CD14-positive monocyte (primary cell): ENCODE results near the gene ABCA4. TPM values are rescaled to one million over a fixed set of nuclear protein-coding genes. Genes with fewer than 3 reads are reported as not detected.

ENCODE experiments used
- DNase-seq, 3 donors: peaks; one replicate each; pipeline ENCODE4 v3.0.0-alpha.2; 2011 to 2022
- H2AFZ ChIP-seq: 2 replicates; pipeline ENCODE4 v1.6.0; 2012; ENCODE audit warnings: mild to moderate bottlenecking, low read depth, low read length, inconsistent platforms; ENCODE audit not compliant: insufficient read depth, poor library complexity, severe bottlenecking
- H3K27ac ChIP-seq, 2 donors: 1 replicate in 1 of 2; 2 replicates in 1 of 2; pipeline ENCODE4 v1.5.1; 2012 to 2013; ENCODE audit warnings: low read length in 2 of 2, control low read depth in 1 of 2, inconsistent platforms in 1 of 2, low read depth in 1 of 2, mild to moderate bottlenecking in 1 of 2
- H3K27me3 ChIP-seq, 2 donors: one replicate each; pipeline versions ENCODE4 v1.6.0 to v1.6.1; 2011 to 2013; ENCODE audit warnings: low read length in 2 of 2; ENCODE audit not compliant: control insufficient read depth in 2 of 2, insufficient read depth in 2 of 2
- H3K36me3 ChIP-seq, 2 donors: replicated peaks in 1 of 2; 1 replicate in 1 of 2; 2 replicates in 1 of 2; pipeline versions ENCODE4 v1.5.1 to v1.6.1; 2012 to 2013; ENCODE audit warnings: low read length in 2 of 2, control low read depth in 1 of 2, inconsistent platforms in 1 of 2, mild to moderate bottlenecking in 1 of 2; ENCODE audit not compliant: insufficient read depth in 2 of 2, control insufficient read depth in 1 of 2
- H3K4me1 ChIP-seq, 2 donors: 1 replicate in 1 of 2; 2 replicates in 1 of 2; pipeline versions ENCODE4 v1.5.1 to v1.6.1; 2012 to 2013; ENCODE audit warnings: low read length in 2 of 2, control low read depth in 1 of 2, inconsistent platforms in 1 of 2, mild to moderate bottlenecking in 1 of 2, moderate library complexity in 1 of 2; ENCODE audit not compliant: insufficient read depth in 2 of 2, control insufficient read depth in 1 of 2
- H3K4me2 ChIP-seq: replicated peaks from 2 replicates; pipeline ENCODE3; 2012; ENCODE audit warnings: low read length, moderate library complexity, mild to moderate bottlenecking; ENCODE audit not compliant: poor library complexity, severe bottlenecking; ENCODE audit errors: extremely low read depth
- H3K4me3 ChIP-seq, 3 experiments: fragments of 200-600 bp in 1 of 3; sonication (generic) in 1 of 3; replicated peaks in 1 of 3; 1 replicate in 2 of 3; 2 replicates in 1 of 3; pipeline ENCODE4 v1.5.1; 2011 to 2013; ENCODE audit warnings: low read length in 3 of 3, mild to moderate bottlenecking in 3 of 3, control low read depth in 2 of 3, low read depth in 2 of 3, inconsistent platforms in 1 of 3, moderate library complexity in 1 of 3
- H3K79me2 ChIP-seq: 2 replicates; pipeline ENCODE4 v1.6.0; 2012; ENCODE audit warnings: mild to moderate bottlenecking, control low read depth, inconsistent platforms, low read length, moderate library complexity; ENCODE audit not compliant: insufficient read depth
- H3K9ac ChIP-seq: 2 replicates; pipeline ENCODE4 v1.6.0; 2017; ENCODE audit warnings: low read length, mild to moderate bottlenecking; ENCODE audit not compliant: insufficient read depth, poor library complexity, severe bottlenecking
- H3K9me3 ChIP-seq, 2 donors: replicated peaks in 1 of 2; 1 replicate in 1 of 2; 2 replicates in 1 of 2; pipeline versions ENCODE4 v1.5.1 to v1.6.1; 2012 to 2013; ENCODE audit warnings: low read length in 2 of 2, control low read depth in 1 of 2; ENCODE audit not compliant: control insufficient read depth in 1 of 2, insufficient read depth in 1 of 2
- H4K20me1 ChIP-seq: 2 replicates; pipeline ENCODE4 v1.6.0; 2012; ENCODE audit warnings: mild to moderate bottlenecking, low read length, control low read depth, moderate library complexity; ENCODE audit not compliant: insufficient read depth
- H3K27ac Mint-ChIP-seq, 7 donors: one replicate each; pipeline ENCODE4 v1.8.0; 2020; ENCODE audit warnings: mild to moderate bottlenecking in 7 of 7, mixed read lengths in 7 of 7, moderate library complexity in 6 of 7, inconsistent platforms in 2 of 7
- H3K27me3 Mint-ChIP-seq, 3 donors: one replicate each; pipeline ENCODE4 v1.8.0; 2021 to 2022; ENCODE audit warnings: low read depth in 3 of 3, mild to moderate bottlenecking in 3 of 3, mixed read lengths in 3 of 3, moderate library complexity in 3 of 3, inconsistent platforms in 1 of 3
- H3K36me3 Mint-ChIP-seq, 2 donors: one replicate each; pipeline ENCODE4 v1.8.0; 2020; ENCODE audit warnings: mixed read lengths in 2 of 2, inconsistent platforms in 1 of 2, mild to moderate bottlenecking in 1 of 2
- H3K4me1 Mint-ChIP-seq: one replicate; pipeline ENCODE4 v1.8.0; 2020; ENCODE audit warnings: mild to moderate bottlenecking, mixed read lengths
- H3K4me3 Mint-ChIP-seq, 2 donors: one replicate each; pipeline ENCODE4 v1.8.0; 2020; ENCODE audit warnings: mild to moderate bottlenecking in 2 of 2, mixed read lengths in 2 of 2, moderate library complexity in 1 of 2
- H3K9me3 Mint-ChIP-seq, 7 donors: one replicate each; pipeline ENCODE4 v1.8.0; 2020 to 2022; ENCODE audit warnings: mixed read lengths in 7 of 7, mild to moderate bottlenecking in 6 of 7, moderate library complexity in 6 of 7, inconsistent platforms in 2 of 7
- WGBS: methylation state at CpG from one replicate; pipeline ENCODE4 v1.1.5; 2013; ENCODE audit warnings: missing lambda C conversion rate; ENCODE audit not compliant: insufficient coverage; 5-methylcytosine and 5-hydroxymethylcytosine counted together
- intact Hi-C, 2 donors: fragments of 100-400 bp; cut with micrococcal nuclease; formaldehyde crosslinking; loops; one replicate each; pipeline versions ENCODE4 v1.15.0 to v1.15.1; 2023
- polyA plus RNA-seq, 3 donors: library from polyadenylated mRNA; depleted of rRNA in 1 of 3; unstranded in 2 of 3; stranded (reverse) in 1 of 3; fragments of 300-500 nt in 2 of 3; fragments of >200 nt in 1 of 3; fragmentation: Illumina TruSeq in 2 of 3; gene quantifications; 1 replicate in 2 of 3; 2 replicates in 1 of 3; pipeline ENCODE4 v1.2.3, GENCODE V29; 2012 to 2021
- TF ChIP-seq, protein P1 (sequence below): fragments of 200-600 bp; IDR thresholded peaks from one replicate; pipeline ENCODE4 v1.8.0; 2022; ENCODE audit warnings: antibody characterized with exemption, mild to moderate bottlenecking

Gene ABCA4
- polyA plus RNA-seq, 3 donors: not detected

DNA sequence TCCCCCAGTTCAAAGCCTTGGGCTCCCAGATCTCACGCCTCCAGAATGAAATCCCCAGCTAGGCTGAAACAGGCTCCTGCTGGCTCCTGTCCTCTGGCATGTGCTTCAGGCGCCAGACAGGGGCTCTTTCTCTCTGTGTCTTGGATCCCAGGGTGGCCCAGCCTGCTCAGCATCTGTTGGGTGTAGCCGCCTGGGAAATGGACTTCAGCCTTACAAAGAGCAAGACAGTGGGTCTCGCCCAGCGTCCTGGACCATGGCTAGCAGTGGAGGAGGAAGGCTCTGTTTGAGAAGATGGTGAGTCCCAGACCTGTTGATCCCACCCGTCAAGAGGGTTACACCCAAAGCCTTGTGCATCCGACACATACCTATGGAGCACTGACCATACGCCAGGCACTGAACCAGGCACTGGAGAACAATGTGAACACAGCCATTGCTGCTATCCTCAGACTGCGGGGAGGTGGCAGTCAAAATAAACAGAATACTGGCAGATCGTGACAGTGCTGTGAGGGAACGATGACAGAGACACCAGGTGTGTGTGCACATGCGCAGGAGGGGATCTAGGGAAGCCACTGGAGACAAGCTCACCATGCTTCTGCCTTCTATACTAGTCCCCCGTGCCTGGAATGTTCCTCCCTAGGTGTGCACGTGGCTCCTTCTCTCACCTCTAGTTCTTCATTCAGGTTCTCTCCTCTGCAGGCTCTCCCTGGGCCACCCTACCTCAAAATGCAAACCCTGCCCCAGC lies 118.7 kb downstream of the ABCA4 start:
- Histone ChIP-seq H3K79me2 (no peaks in the 10 kb centered on the region), H3K4me2 (no peak overlapping the region), H2AFZ (no peak overlapping the region), H3K9me3 (no peaks in the 10 kb centered on the region), H3K4me1 (peaks cover 5 to 14% of the 10 kb centered on the region in 2 donors), H3K27me3 (no peaks in the 10 kb centered on the region), H3K27ac (no peak overlapping the region), H3K36me3 (no peaks in the 10 kb centered on the region), H3K4me3 (no peak overlapping the region), H3K9ac (no peak overlapping the region), H4K20me1 (no peaks in the 10 kb centered on the region)
- WGBS: 82% methylated on average over 14 of the region's 14 CpGs
- Mint-ChIP-seq H3K4me3 (no peak overlapping the region), H3K27ac (no peak overlapping the region), H3K9me3 (peaks cover 0 to 2% (median 0%) of the 10 kb centered on the region in 7 donors), H3K4me1 (peaks cover 20% of the 10 kb centered on the region), H3K27me3 (peaks cover 0 to 3% (median 0%) of the 10 kb centered on the region in 3 donors), H3K36me3 (no peaks in the 10 kb centered on the region)
- intact Hi-C loops: no loop called here
- no peak for DNase-seq
- TF ChIP-seq, protein P1, sequence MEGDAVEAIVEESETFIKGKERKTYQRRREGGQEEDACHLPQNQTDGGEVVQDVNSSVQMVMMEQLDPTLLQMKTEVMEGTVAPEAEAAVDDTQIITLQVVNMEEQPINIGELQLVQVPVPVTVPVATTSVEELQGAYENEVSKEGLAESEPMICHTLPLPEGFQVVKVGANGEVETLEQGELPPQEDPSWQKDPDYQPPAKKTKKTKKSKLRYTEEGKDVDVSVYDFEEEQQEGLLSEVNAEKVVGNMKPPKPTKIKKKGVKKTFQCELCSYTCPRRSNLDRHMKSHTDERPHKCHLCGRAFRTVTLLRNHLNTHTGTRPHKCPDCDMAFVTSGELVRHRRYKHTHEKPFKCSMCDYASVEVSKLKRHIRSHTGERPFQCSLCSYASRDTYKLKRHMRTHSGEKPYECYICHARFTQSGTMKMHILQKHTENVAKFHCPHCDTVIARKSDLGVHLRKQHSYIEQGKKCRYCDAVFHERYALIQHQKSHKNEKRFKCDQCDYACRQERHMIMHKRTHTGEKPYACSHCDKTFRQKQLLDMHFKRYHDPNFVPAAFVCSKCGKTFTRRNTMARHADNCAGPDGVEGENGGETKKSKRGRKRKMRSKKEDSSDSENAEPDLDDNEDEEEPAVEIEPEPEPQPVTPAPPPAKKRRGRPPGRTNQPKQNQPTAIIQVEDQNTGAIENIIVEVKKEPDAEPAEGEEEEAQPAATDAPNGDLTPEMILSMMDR: no peak

DNA sequence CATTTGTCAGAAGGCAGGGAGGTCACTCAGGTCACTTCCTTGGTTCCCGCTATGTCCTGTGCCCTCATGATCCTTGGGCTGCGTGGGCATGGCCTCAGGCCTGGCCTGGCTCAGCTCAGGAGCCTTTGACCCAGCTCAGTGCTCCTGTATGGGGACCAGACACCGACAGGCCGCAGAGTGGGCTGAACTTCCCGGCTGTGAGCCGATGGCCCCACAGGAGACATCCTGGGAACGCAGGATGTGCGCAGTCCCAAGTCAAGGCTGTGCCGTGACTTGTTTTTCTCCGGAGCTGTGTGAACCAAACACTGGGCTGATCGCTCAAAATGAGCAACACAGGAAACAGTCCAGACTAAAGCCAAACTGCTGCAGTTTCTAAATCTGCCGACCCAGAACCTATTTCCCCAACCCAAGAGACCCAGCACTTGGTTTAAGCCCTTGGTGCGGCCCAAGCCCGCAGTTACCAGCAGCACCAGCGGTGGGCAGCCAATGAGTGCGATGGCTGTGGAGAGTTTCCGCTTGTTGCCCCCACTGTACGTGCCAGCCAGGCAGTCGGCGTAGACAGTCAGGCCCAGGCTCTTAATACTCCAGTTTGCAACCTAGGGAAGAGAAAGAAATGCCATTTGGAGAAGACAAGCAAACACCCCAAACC lies 119.4 kb downstream of the ABCA4 start:
- H3K27me3 ChIP-seq: no peaks in the 10 kb centered on the region
- 81% methylated on average over 19 of the region's 20 CpGs for WGBS
- intact Hi-C loops: no loop called here
- TF ChIP-seq, protein P1: no peak
- peaks cover 20% of the 10 kb centered on the region for H3K4me1 Mint-ChIP-seq
- peaks cover 5 to 14% of the 10 kb centered on the region in 2 donors for H3K4me1 ChIP-seq
- no peak overlapping the region for H2AFZ ChIP-seq
- peaks cover 0 to 2% (median 0%) of the 10 kb centered on the region in 7 donors for H3K9me3 Mint-ChIP-seq
- H3K4me3 Mint-ChIP-seq: no peak overlapping the region
- no peak overlapping the region for H3K27ac ChIP-seq
- DNase-seq: no peak
- H3K27me3 Mint-ChIP-seq: peaks cover 0 to 3% (median 0%) of the 10 kb centered on the region in 3 donors
- no peaks in the 10 kb centered on the region for H3K9me3 ChIP-seq
- H3K9ac ChIP-seq: no peak overlapping the region
- H4K20me1 ChIP-seq: no peaks in the 10 kb centered on the region
- H3K4me3 ChIP-seq: no peak overlapping the region
- H3K79me2 ChIP-seq: no peaks in the 10 kb centered on the region
- H3K4me2 ChIP-seq: no peak overlapping the region
- no peaks in the 10 kb centered on the region for H3K36me3 ChIP-seq
- H3K27ac Mint-ChIP-seq: no peak overlapping the region
- no peaks in the 10 kb centered on the region for H3K36me3 Mint-ChIP-seq
